SU-DHL-6 (cell line): ENCODE results near the gene C5AR1.

Experiments
- H2AFZ ChIP-seq: fragments of 200-600 bp; sonication (generic); 2 replicates; pipeline ENCODE4 v1.6.1; 2014; ENCODE audit warnings: low read depth, mild to moderate bottlenecking, moderate library complexity, mixed read lengths, antibody characterized with exemption, low read length; ENCODE audit not compliant: severe bottlenecking
- H3F3A ChIP-seq: fragments of 200-600 bp; shearing (Covaris generic); 2 replicates; pipeline ENCODE4 v1.6.0; 2016; ENCODE audit warnings: antibody characterized with exemption, mild to moderate bottlenecking; ENCODE audit not compliant: insufficient read depth
- H3K27ac ChIP-seq: fragments of 200-600 bp; sonication (generic); 2 replicates; pipeline ENCODE4 v1.5.1; 2016; ENCODE audit warnings: low read depth, mild to moderate bottlenecking, low read length, moderate library complexity, mixed read lengths
- H3K27me3 ChIP-seq: fragments of 200-600 bp; sonication (generic), shearing (Covaris generic); 2 replicates; pipeline ENCODE4 v1.6.0; 2014; ENCODE audit warnings: mild to moderate bottlenecking, low read length
- H3K36me3 ChIP-seq: fragments of 200-600 bp; sonication (generic); 2 replicates; pipeline ENCODE4 v1.6.1; 2014; ENCODE audit warnings: mild to moderate bottlenecking, low read length, mixed read lengths
- H3K4me2 ChIP-seq: fragments of 300-600, 200-600 bp; shearing (Covaris generic), sonication (generic); 2 replicates; pipeline ENCODE4 v1.6.0; 2014; ENCODE audit warnings: low read length, low read depth, mild to moderate bottlenecking; ENCODE audit not compliant: poor library complexity, severe bottlenecking
- H3K4me3 ChIP-seq: fragments of 200-600 bp; sonication (generic); 2 replicates; pipeline ENCODE4 v1.5.1; 2014; ENCODE audit warnings: antibody characterized with exemption, low read length, mild to moderate bottlenecking, mixed read lengths; ENCODE audit not compliant: insufficient read depth, poor library complexity, severe bottlenecking
- H3K79me2 ChIP-seq: fragments of 200-600 bp; sonication (generic); 2 replicates; pipeline ENCODE4 v1.6.1; 2014; ENCODE audit warnings: mild to moderate bottlenecking, low read length, moderate library complexity; ENCODE audit not compliant: insufficient read depth
- H3K9ac ChIP-seq: fragments of 200-600 bp; sonication (generic); 2 replicates; pipeline ENCODE4 v1.7.0; 2014; ENCODE audit warnings: mild to moderate bottlenecking, low read length
- H3K9me2 ChIP-seq: fragments of 200-600 bp; sonication (generic); replicated peaks from 2 replicates; pipeline ENCODE4 v1.6.1; 2014; ENCODE audit warnings: low read length; ENCODE audit not compliant: insufficient read depth
- H3K9me3 ChIP-seq: fragments of 200-600 bp; sonication (generic); 2 replicates; pipeline ENCODE4 v1.6.1; 2014; ENCODE audit warnings: low read length, mixed read lengths; ENCODE audit not compliant: insufficient read depth
- H4K20me1 ChIP-seq: fragments of 200-600 bp; sonication (generic); 2 replicates; pipeline ENCODE4 v1.6.1; 2014; ENCODE audit warnings: low read depth, mild to moderate bottlenecking, antibody characterized with exemption, low read length, moderate library complexity, mixed read lengths
- CTCF ChIP-seq: fragments of 200-600 bp; sonication (generic); IDR thresholded peaks from one replicate; pipeline ENCODE4 v1.5.1; 2017; ENCODE audit warnings: antibody characterized with exemption, mild to moderate bottlenecking, low read length, moderate library complexity; ENCODE audit not compliant: insufficient read depth, poor library complexity, severe bottlenecking
- EZH2phosphoT487 ChIP-seq: fragments of 200-600 bp; sonication (generic), shearing (Covaris generic); conservative IDR thresholded peaks from 2 replicates; pipeline ENCODE4 v1.6.1; 2018; ENCODE audit warnings: mild to moderate bottlenecking, antibody characterized with exemption, low read length, moderate library complexity, mixed read lengths

C5AR1 gene

GRCh38 chr19:47272448-47273312, 37.0 kb upstream of the C5AR1 start:
- Histone ChIP-seq H3K4me2 (peak overlapping the region; percentile 86), H3F3A (0 out of 2 replicates have a peak, but pooled peaks cover 6% of the 10 kb centered on the region), H2AFZ (peak overlapping the region; percentile 29), H3K27ac (peak overlapping the region; percentile 89), H3K27me3 (no peaks in the 10 kb centered on the region), H3K79me2 (no peaks in the 10 kb centered on the region), H3K36me3 (no peaks in the 10 kb centered on the region), H3K9me3 (no peaks in the 10 kb centered on the region), H3K9me2 (no peaks in the 10 kb centered on the region), H4K20me1 (no peaks in the 10 kb centered on the region), H3K9ac (peak overlapping the region; percentile 87), H3K4me3 (peak overlapping the region; percentile 74)
- TF ChIP-seq EZH2phosphoT487 (no peak), CTCF (no peak)

- Histone ChIP-seq H3K36me3 (no peaks in the 10 kb centered on the region), H3K9ac (peak overlapping the region; percentile 87), H3K4me3 (peak overlapping the region; percentile 74), H3K4me2 (peak overlapping the region; percentile 86), H2AFZ (peak overlapping the region; percentile 29), H3K27me3 (no peaks in the 10 kb centered on the region), H3K79me2 (no peaks in the 10 kb centered on the region), H3F3A (0 out of 2 replicates have a peak, but pooled peaks cover 6% of the 10 kb centered on the region), H3K9me2 (no peaks in the 10 kb centered on the region), H3K9me3 (no peaks in the 10 kb centered on the region), H4K20me1 (no peaks in the 10 kb centered on the region), H3K27ac (peak overlapping the region; percentile 89)
- TF ChIP-seq CTCF: no peak
- TF ChIP-seq EZH2phosphoT487: no peak
These were observed 36.2 kb upstream of the C5AR1 start for GRCh38 chr19:47273313-47274070.

GRCh38 chr19:47274071-47274890, 35.4 kb upstream of the C5AR1 start, which contains the start of gene INAFM1:
Gene INAFM1 (plus strand): TSS chr19:47274885. CDS start chr19:47274920, 35 bp downstream.
- TF ChIP-seq CTCF: no peak
- no peak for TF ChIP-seq EZH2phosphoT487
- peak within 1 kb of the TSS; percentile 29 for H2AFZ ChIP-seq
- H3F3A ChIP-seq: 0 out of 2 replicates have a peak, but pooled peaks cover 6% of the 10 kb centered on the region
- no peaks in the 10 kb centered on the region for H3K9me2 ChIP-seq
- no peaks in the 10 kb centered on the region for H4K20me1 ChIP-seq
- peak within 1 kb of the TSS; percentile 89 for H3K27ac ChIP-seq
- no peaks in the 10 kb centered on the region for H3K79me2 ChIP-seq
- H3K9ac ChIP-seq: peak within 1 kb of the TSS; percentile 87
- peak within 1 kb of the TSS; percentile 74 for H3K4me3 ChIP-seq
- H3K9me3 ChIP-seq: no peaks in the 10 kb centered on the region
- no peaks in the 10 kb centered on the region for H3K36me3 ChIP-seq
- no peaks in the 10 kb centered on the region for H3K27me3 ChIP-seq
- H3K4me2 ChIP-seq: peak within 1 kb of the TSS; percentile 86
